Brain microvascular endothelial cell (primary cell): Measurements from ENCODE around the gene UGT1A9.

ENCODE experiments used
- DNase-seq: peaks from one replicate; pipeline ENCODE4 v3.0.0-alpha.2; 2020
- H3K27ac ChIP-seq: fragments of 250-450 bp; sonication (Bioruptor Pico); 2 replicates; pipeline ENCODE4 v1.5.1; 2020; ENCODE audit warnings: mild to moderate bottlenecking, moderate library complexity
- H3K27me3 ChIP-seq: fragments of 250-450 bp; sonication (Bioruptor Pico); replicated peaks from 2 replicates; pipeline ENCODE4 v1.5.1; 2020; ENCODE audit warnings: mild to moderate bottlenecking
- H3K36me3 ChIP-seq: fragments of 250-450 bp; sonication (Bioruptor Pico); replicated peaks from 2 replicates; pipeline ENCODE4 v1.5.1; 2020; ENCODE audit warnings: mild to moderate bottlenecking
- H3K4me3 ChIP-seq: 2 replicates; pipeline ENCODE4 v1.5.1; 2011; ENCODE audit warnings: low read depth, mild to moderate bottlenecking, control low read depth, low read length, moderate library complexity
- CTCF ChIP-seq: IDR thresholded peaks from 2 replicates; pipeline ENCODE4 v1.5.1; 2011; ENCODE audit warnings: low read depth, mild to moderate bottlenecking, moderate library complexity, low read length, control low read depth, inconsistent platforms; ENCODE audit errors: missing control alignments
- in situ Hi-C: cut with HindIII; loops from 2 replicates; pipeline ENCODE4 v1.10.0; 2017; ENCODE audit warnings: low sequenced_read_pairs, low pct_ligation_motif_present

UGT1A9 gene

GRCh38 chr2:233818639-233819621 lies 147.2 kb downstream of the UGT1A9 start:
- in situ Hi-C loops = no loop called here
- H3K27me3 ChIP-seq = no peaks in the 10 kb centered on the region
- no peaks in the 10 kb centered on the region for H3K36me3 ChIP-seq
- DNase-seq = no peak
- no peak for TF ChIP-seq CTCF
- H3K27ac ChIP-seq = no peak overlapping the region
- H3K4me3 ChIP-seq = no peak overlapping the region

DNA sequence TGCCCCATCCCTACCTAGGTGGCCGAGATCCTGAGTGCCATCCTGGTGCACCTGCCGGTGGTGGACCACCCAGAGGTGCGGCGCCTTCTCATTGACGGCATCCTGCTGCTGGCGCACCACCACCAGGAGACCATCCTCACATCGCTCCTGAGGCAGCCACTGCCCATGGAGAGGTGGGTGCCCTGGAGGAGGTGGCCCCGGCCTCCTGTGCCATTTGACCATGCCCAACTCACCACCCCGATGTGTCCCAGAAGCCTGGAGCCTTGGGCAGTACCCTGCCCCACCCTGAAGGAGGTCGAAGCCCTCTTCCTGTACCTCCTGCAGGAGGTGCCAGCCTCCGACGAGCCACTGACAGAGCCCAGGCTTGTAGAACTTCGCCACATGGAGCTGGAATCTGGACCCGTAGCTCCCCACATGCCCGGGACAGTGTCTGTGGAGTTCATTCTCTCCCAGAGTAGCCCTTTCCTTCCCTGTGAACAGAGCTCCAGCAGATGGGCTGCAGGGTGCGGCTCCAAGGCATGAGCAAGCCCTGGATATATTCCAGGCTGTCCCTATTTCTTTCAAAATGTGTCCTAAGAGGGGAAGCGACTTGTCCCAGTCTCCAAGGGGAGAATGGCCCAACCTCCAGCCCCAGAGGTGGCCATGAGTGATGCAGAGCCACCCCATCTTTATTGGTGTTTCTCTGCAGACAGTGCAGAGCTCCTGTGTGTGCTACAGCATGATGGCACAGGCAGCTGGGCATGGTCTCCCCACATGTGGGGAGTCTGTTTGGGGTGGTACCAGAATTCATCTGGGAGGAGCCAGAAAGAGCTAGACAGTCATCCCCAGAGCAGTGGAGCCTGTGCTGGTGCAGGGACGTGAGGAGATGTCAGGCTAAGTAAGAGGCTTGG lies 148.4 kb downstream of the UGT1A9 start:
- in situ Hi-C loops = no loop called here
- Histone ChIP-seq H3K4me3 (no peak overlapping the region), H3K27ac (no peak overlapping the region), H3K27me3 (no peaks in the 10 kb centered on the region), H3K36me3 (no peaks in the 10 kb centered on the region)
- TF ChIP-seq CTCF = no peak
- DNase-seq = no peak

GRCh38 chr2:233820774-233821105 lies 149.0 kb downstream of the UGT1A9 start:
- Histone ChIP-seq H3K27me3 (no peaks in the 10 kb centered on the region), H3K27ac (no peak overlapping the region), H3K4me3 (no peak overlapping the region), H3K36me3 (no peaks in the 10 kb centered on the region)
- no peak for TF ChIP-seq CTCF
- in situ Hi-C loops = no loop called here
- no peak for DNase-seq

DNA sequence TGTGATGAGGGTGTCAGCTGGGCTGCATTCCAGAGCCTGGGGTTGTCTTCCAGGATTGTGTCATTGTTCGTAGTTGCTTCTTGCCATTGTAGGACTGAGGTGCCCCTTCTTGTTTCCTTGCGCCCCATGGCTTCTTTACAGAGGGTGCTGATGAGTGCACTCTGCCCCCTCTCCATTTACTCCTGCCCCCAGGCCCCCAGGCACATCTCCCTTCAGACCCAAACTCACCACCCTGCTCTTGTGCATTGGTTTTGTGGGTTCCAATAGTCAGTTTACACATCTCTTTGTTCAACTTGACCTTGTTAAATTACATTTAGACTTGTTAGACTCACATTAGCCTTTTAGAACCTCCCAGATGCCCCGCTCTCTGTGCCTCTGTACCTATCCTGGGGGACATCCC lies 149.5 kb downstream of the UGT1A9 start:
- Histone ChIP-seq H3K27ac (no peak overlapping the region), H3K27me3 (no peaks in the 10 kb centered on the region), H3K36me3 (no peaks in the 10 kb centered on the region), H3K4me3 (no peak overlapping the region)
- TF ChIP-seq CTCF = no peak
- in situ Hi-C loops = no loop called here
- no peak for DNase-seq

DNA sequence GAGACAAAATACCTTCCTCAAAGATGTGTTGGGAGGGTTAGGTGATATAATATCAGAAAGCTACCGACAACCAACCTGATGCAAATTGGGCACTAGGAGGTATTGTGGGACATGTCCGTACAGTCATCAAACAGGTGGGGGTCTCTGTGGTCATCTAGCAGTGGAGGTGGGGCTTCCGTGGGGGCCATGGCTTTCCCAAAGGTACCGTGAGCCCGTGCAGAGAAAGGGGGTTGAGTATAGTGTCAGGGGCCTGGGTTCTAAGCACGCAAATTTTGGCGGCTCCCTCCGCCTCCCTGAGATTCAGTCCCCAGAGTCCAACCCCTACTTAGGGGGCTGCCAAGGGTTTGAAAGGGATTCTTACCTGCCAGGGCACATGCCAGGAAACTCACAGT lies 150.0 kb downstream of the UGT1A9 start:
- in situ Hi-C loops = no loop called here
- Histone ChIP-seq H3K27ac (no peak overlapping the region), H3K4me3 (no peak overlapping the region), H3K27me3 (no peaks in the 10 kb centered on the region), H3K36me3 (no peaks in the 10 kb centered on the region)
- no peak for DNase-seq
- no peak for TF ChIP-seq CTCF
